LNCAP (cell line): ENCODE data around the gene NRCAM.
A peak's percentile ranks its signal among the peaks of the same experiment; 100 is the strongest.

Experiments used
- TF ChIP-seq, protein P1 (sequence below): fragments of 450-650 bp; IDR thresholded peaks from 2 replicates; pipeline ENCODE4 v1.5.1; 2017; ENCODE audit warnings: mild to moderate bottlenecking

The NRCAM gene

DNA sequence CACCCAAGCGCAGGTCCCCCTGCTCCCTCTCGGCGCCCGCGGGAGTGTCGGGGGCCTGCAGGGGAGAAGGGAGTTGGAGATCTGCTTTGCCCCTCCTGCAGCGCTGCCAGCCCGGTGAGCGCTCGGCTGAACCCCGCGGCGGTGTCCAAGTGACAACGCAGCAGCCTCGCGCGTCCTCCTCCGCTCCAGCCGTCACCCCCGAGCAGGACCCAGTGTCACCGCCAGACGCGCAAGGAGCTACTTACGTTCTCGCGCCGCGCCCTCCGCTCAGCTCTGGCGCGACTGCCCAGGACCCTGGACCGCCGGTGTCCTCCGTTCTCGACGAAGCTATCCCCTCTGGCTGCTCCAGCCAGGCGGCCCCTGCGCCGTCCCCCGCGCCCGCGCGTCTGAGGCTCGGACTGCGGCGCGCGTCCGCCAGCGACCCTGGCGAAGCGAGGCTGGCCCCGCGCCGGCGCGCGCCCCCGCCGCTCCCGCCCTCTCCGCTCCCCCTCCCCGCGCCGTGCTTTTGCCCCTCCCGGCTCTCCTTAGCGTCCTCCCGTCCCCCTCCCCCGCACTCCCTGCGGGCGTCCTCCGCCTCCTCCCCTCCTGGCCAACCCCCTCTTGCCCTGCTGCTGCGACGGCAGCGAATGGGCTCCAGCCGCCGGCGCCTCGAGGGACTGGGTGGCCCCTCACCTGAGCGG, at the start of gene NRCAM:
NRCAM (minus strand) TSS at position 439 of the 680 bp plus-strand sequence. CDS start 216,372 bp downstream, outside the sequence.
- TF ChIP-seq, protein P1, sequence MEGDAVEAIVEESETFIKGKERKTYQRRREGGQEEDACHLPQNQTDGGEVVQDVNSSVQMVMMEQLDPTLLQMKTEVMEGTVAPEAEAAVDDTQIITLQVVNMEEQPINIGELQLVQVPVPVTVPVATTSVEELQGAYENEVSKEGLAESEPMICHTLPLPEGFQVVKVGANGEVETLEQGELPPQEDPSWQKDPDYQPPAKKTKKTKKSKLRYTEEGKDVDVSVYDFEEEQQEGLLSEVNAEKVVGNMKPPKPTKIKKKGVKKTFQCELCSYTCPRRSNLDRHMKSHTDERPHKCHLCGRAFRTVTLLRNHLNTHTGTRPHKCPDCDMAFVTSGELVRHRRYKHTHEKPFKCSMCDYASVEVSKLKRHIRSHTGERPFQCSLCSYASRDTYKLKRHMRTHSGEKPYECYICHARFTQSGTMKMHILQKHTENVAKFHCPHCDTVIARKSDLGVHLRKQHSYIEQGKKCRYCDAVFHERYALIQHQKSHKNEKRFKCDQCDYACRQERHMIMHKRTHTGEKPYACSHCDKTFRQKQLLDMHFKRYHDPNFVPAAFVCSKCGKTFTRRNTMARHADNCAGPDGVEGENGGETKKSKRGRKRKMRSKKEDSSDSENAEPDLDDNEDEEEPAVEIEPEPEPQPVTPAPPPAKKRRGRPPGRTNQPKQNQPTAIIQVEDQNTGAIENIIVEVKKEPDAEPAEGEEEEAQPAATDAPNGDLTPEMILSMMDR, result no peak

DNA sequence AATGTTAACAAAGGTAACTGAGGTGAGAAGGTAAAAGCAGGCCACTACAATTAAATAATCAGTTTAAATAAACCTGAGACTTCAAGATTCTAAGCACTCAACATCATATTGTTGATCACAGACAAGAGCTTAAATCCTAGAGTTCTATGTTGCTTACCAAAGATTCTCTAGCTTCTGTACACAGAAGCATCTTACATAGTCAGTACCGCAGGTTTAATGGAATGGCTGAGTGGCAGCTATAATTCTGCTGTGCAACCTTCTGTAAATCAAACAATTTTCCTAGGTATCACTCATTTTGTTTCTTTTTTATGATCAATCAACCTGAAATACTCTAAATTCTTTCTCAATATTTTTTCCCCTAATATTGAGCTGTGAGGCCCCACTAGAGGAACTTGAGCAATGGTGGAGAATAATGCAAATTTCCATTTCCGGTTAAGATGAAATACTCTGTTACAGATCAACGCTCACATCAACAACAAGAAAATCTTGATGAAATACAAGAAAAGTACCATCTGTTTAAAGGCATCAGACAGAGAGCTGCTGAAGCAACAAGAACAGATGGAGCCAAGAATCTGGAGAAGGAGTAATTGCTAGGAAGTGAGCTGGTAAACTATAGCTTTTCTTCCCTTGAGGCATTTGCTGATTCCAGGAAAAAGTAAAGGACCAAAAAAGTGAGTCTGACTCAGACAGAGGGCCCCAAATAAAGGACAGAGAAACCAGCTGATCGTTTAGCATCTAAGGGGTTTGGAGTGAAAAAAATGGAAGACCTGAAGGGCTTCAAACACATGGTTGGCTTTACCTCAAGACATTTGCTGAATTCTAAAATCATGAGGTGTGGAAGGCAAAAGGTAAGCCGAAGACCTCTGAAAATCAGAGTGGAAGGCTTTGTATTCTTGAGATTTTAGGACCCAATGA, 47.1 kb upstream of the NRCAM start:
- TF ChIP-seq, protein P1, result no peak

DNA sequence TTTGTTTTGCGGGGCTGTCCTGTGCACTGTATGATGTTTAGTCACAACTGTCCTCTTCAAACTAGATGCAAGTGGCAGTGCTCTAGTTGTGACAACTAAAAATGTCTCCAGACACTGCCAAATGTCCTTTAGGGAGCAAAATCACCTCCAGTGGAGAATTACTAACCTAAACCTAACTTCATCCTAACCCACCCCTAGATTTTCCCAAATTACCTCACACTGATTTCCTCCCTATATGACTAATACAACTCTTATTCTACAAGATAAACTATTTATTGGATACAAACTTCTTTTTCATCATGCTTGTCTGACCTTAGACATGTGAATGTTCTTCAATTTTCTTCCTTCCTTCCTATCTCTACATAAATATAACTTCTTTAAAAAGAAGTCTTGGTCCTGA, 43.3 kb upstream of the NRCAM start:
- TF ChIP-seq, protein P1, result no peak

DNA sequence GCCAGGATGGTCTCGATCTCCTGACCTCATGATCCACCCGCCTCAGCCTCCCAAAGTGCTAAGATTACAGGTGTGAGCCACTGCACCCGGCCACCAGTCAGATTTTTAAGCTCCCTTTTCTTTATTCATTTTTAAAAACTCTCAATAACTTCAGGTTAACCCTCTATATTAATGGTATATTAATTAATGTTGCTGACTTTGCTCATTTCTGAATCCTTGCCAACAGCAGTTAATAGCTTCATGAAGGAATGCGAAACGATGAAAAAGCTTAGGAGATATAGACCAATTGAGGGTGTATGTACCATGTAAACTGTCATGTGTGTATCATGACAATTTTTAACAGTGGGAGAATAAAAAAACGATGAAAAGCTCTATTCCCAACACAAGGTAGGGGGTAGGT, 42.2 kb upstream of the NRCAM start:
- TF ChIP-seq, protein P1, result no peak

DNA sequence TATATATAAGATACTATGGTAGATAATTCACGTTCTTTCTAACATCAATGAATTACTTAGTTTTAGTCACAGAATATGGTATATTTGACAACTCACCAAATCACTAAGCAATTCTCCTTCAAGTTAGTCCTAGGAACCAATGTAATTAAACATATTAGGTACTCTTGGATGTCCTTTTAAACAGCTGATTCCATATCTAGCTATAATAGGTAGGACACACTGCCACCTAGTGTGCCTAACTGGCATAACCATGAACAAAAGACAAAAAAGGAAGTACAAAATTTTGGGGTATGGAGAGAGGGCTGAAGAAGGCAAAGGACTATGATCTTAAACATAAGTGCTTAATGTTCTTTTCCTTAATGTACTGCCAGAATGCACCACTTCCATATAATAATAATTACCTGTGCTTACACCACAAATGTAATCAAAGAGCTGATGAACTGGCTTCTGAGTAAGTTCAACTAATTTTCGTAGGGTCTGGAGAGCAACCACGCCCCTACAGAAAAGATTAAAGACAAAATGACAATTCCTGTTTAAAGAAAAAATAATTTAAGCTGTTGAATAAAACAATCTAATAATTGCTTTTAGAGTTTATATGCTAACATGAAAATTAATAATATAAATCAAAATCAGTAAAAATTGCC, 41.0 kb upstream of the NRCAM start:
- TF ChIP-seq, protein P1, result peak; percentile 82

DNA sequence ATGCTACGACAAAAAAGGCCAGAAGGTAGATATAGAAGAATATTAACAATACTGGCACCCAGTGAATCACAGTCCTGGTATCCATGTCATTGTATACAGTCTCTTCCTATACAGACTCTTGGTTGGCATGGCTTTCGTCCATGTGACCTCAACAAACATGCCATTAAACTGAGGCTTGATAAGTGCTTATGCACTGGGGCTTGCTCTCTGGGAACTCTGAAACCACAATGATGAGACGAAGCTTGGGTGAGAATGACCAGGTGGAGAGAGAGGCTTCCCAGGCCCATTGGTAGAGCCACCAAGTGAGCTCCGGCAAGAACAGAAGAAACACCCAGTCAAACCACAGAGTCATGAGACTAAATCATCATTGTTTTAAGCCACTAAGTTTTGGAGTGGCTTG, 36.5 kb upstream of the NRCAM start:
- TF ChIP-seq, protein P1, result no peak

DNA sequence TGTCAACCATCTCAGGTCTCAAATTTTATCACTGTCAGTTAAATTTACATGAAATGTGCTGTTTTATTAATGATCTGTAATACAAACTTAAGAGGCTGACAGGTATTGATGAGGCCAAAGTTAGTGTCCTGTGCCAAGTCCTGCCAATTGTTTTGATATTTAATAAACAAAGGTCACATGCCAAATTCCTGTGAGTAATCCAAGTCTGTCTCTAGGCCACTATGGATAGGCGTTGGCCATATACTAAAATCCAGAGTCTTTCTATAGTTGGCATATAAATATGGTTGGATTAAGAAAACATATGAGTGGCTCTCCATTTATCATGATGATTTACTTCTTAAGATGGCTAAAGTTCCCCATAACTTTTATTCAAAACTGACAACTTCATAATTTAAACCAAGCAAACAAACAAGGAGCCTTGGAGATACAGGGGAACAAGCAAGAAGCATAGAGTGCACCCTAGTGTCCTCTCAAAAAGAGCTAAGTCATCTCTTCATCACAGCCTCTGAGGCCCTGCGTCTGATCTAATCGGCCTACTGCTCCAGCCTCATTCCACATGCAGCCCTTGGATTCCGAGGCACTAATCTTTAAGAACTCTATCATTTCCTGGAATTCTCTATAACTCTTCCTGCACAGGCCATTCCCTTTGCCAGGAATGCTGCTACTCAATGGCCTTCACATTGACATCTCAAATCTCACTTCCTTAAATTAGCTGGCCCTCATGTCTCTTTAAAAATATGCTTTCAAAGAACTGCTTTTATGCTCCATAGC, 32.7 kb upstream of the NRCAM start:
- TF ChIP-seq, protein P1, result no peak
